ENCODE data around the gene SLC6A3.
"Not testable (repeated sequence)": the region's sequence is repeated elsewhere in the genome, so short reads cannot be mapped to it uniquely, and the experiment has no call there.

SLC6A3 gene

DNA sequence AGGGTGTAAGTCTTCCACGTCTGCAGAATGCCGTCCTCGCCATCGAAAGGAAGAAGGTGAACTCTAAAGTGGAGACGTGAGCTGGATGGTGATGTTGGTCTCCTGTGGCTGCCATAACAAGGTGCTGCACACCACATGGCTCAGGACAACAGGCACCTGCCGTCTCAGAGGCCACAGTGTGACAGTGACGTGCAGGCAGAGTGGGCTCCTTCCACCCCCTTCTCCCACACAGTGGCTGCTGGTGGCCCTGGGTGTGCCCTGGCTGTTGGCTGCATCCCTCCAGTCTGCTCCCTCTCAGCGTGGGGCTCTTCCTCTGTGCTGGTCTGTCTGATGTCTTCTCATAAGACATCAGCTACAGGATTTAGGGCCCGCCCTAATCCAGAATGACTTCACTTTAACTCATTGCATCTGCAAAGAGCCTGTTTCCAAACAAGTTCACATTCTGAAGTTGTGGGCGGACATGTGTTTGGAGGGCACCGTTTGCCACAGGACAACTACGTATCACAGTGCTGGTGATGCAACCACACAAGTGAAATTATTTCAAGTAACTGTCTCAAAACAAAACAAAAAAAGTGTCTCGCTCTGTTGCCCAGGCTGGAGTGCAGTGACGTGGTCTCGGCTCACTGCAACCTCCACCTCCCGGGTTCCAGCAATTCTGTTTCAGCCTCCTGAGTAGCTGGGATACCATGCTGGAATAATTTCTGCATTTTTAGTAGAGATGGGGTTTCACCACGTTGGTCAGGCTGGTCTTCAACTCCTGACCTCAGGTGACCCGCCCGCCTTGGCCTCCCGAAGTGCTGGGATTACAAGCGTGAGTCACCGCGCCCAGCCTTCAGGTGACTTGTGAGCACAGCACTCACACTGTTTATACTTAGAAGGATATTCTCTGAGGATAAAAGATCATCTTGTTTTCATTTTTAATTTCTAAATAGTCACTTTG, 69.1 kb downstream of the SLC6A3 start:
- Mint-ChIP-seq H3K27ac (no peak overlapping the region), H3K27me3 (peaks cover 47% of the 10 kb centered on the region), H3K4me1 (ENCODE audit: low read depth) (peaks cover 11% of the 10 kb centered on the region), H3K4me3 (no peak overlapping the region), H3K36me3 (ENCODE audit: low read depth) (no peaks in the 10 kb centered on the region), H3K9me3 (no peaks in the 10 kb centered on the region)
- intact Hi-C loops (cut with micrococcal nuclease), result no loop called here

DNA sequence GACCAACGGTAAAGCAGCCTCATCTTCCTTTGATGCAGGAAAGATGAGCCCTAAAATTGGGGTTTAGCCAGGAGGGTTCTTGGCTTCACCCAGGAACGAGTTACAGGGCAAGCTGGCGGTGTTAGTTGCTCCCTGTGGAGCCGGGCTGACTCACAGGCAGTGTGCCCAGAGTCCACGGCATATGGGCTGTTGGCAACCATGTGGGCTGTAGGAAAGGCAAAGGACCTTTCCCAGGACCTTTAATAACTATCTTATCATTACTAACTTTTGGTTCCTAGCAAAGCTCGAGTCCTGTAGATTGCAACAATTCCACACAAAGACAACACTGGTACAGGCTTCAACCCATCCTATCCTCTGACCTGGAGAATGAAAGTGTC, 70.6 kb downstream of the SLC6A3 start:
- Mint-ChIP-seq H3K27me3 (peaks cover 34% of the 10 kb centered on the region), H3K4me1 (ENCODE audit: low read depth) (peaks cover 12% of the 10 kb centered on the region), H3K27ac (no peak overlapping the region), H3K9me3 (no peaks in the 10 kb centered on the region), H3K36me3 (ENCODE audit: low read depth) (no peaks in the 10 kb centered on the region), H3K4me3 (no peak overlapping the region)
- intact Hi-C loops (cut with micrococcal nuclease), result no loop called here

DNA sequence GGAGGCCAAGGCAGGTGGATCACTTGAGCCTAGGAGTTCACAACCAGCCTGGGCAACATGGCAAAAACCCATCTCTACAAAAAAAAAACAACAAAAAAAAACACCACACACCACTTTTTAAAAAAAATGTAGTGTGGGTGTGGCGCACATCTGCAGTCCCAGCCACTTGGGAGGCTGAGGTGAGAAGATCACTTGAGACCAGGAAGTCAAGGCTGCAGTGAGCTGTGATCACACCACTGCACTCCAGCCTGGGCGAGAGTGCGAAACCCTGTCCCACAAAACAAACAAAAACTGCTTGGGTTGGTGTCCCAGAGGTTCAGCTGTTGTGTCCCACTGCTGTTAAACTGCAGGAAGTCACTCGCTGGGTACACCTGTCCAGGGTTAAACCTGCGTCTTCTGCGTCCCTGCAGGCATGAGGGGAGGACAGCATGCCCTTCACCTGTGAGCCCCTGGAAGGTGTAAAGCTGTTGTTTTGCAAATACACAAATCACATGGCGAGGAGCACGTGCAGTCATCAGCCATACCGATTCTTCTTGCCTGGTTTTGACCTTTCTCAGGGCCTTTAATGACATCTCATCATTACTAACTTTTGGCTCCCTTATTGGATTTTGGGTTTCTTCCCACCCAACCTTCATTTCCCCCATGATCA, 71.1 kb downstream of the SLC6A3 start:
- Mint-ChIP-seq H3K4me1 (ENCODE audit: low read depth) (peaks cover 12% of the 10 kb centered on the region), H3K27me3 (peaks cover 34% of the 10 kb centered on the region)
- intact Hi-C loops (cut with micrococcal nuclease), result no loop called here

DNA sequence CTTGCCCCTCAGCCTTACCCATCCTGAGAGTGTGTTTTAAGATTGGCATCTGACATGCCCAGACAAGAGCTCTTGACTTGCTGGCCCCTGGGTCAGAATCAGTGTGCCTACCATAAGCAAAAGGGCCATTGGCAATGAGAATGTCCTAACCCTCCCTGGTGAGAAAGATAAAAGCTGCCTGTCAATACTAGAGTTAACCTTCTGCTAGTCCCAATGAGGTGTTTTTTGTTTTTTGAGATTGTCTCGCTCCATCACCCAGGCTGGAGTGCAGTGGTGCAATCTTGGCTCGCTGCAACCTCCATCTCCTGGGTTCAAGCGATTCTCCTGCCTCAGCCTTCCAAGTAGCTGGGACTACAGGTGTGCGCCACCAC, 73.3 kb downstream of the SLC6A3 start:
- H3K9me3 Mint-ChIP-seq; H3K36me3 Mint-ChIP-seq (ENCODE audit: low read depth); H3K27ac Mint-ChIP-seq; H3K4me3 Mint-ChIP-seq; intact Hi-C loops (cut with micrococcal nuclease): not testable (repeated sequence)
- Mint-ChIP-seq H3K4me1 (ENCODE audit: low read depth) (peaks cover 12% of the 10 kb centered on the region), H3K27me3 (peaks cover 29% of the 10 kb centered on the region)

More for the DNA sequence above, 71.1 kb downstream of the SLC6A3 start:
- Mint-ChIP-seq H3K36me3 (ENCODE audit: low read depth) (no peaks in the 10 kb centered on the region), H3K27ac (no peak overlapping the region), H3K9me3 (no peaks in the 10 kb centered on the region), H3K4me3 (no peak overlapping the region)

DNA sequence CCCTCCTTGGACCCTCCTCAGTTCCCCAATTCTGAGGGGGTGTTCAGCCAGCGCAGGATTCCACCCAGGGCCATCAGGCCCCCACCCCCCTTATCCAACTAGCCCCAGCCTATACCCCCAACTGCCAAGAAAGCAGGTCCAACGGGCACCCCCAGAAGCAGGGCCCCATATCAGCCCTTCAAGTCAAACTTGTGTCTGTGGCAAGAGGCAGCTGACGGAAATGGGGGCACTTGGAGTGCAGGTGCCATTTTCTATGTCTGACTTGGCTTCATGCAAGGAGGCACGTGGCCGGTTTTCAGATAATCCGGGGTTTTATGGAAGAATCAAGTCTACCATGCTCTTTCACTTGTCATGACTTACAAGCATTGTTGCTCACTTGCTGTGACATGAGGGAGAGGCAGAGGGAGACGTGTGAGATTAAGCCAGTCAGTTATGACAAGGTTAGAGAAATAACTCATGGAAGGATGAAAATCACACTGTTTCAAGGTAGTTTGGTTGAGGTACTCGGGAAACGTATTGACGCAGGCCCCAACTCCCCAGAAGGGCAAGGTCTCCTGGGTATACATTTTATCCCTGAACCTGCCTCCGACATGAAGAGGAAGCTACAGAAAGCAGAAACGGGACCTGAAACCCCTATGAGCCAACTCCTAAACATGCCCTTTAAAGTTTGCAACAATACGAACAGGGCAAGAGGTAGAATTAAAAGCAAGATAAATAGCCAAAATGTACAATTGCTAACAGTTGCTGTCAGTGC, 73.8 kb downstream of the SLC6A3 start:
- H3K4me3 Mint-ChIP-seq, result no peak overlapping the region
- H3K4me1 Mint-ChIP-seq (ENCODE audit: low read depth), result peaks cover 12% of the 10 kb centered on the region
- no peak overlapping the region for H3K27ac Mint-ChIP-seq
- H3K27me3 Mint-ChIP-seq, result peaks cover 30% of the 10 kb centered on the region
- no peaks in the 10 kb centered on the region for H3K9me3 Mint-ChIP-seq
- H3K36me3 Mint-ChIP-seq (ENCODE audit: low read depth), result no peaks in the 10 kb centered on the region
- intact Hi-C loops (cut with micrococcal nuclease), result no loop called here

DNA sequence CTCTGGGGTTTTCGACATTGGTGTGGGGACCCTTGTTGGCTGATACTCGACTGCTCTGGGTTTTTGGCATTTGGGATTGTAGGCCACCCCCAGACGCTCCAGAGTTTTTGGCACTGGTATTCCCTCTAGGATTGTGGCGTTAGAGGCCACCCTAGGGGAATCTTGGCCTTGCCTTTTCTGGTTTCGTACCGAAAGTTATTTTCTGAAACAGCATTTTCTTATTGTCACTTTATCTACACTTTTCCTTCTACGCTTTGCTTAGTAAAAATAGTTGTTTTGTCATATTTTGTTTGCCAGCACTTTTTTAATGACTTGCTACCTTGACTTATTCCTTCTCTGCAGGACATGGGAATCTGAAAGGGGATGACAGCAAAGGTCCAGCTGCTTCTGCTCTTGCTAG, 75.2 kb downstream of the SLC6A3 start:
- H3K9me3 Mint-ChIP-seq, result no peaks in the 10 kb centered on the region
- H3K4me1 Mint-ChIP-seq (ENCODE audit: low read depth), result peaks cover 12% of the 10 kb centered on the region
- H3K27me3 Mint-ChIP-seq, result peaks cover 27% of the 10 kb centered on the region
- no peak overlapping the region for H3K4me3 Mint-ChIP-seq
- H3K27ac Mint-ChIP-seq, result no peak overlapping the region
- no peaks in the 10 kb centered on the region for H3K36me3 Mint-ChIP-seq (ENCODE audit: low read depth)
- intact Hi-C loops (cut with micrococcal nuclease), result no loop called here

DNA sequence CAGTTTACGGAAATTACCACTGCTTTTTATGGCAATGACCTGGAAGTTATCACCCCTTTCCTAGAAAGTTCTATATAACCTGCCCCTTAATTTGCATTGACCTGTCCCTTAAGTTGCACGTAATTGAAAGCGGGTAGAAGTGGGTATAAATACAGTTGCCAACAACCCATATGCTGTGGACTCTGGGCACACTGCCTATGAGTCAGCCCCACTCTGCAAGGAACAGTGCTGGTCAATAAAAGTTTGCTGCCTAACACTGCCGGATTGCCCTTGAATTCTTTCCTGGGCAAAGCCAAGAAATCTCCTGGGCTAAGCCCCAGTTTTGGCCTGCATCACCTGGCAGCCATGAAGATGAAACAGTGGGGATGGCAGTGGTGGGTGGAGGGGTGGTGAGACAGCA, 76.5 kb downstream of the SLC6A3 start:
- Mint-ChIP-seq H3K4me1 (ENCODE audit: low read depth) (peaks cover 12% of the 10 kb centered on the region), H3K36me3 (ENCODE audit: low read depth) (no peaks in the 10 kb centered on the region), H3K27ac (no peak overlapping the region), H3K4me3 (no peak overlapping the region), H3K27me3 (peaks cover 30% of the 10 kb centered on the region), H3K9me3 (no peaks in the 10 kb centered on the region)
- intact Hi-C loops (cut with micrococcal nuclease), result no loop called here

DNA sequence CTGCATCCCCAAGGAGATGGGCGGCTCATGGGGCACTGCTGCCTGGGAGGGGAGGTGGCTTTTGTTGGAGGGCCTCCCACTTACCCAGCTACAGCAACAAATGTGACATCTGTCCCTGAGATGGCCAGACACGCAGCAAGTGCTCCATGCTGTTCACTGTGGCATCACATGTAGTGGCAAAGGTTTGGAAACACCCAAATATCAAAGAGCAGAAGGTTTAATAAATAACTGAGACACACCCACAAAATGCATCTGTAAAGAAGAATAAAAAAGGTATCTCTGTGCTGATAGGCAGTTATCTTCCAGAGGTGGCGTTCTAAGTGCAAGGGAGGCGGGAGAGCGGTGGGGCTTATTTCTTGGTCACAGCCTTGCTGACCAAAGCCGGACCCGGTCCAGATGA, 77.0 kb downstream of the SLC6A3 start:
- Mint-ChIP-seq H3K4me1 (ENCODE audit: low read depth) (peaks cover 12% of the 10 kb centered on the region), H3K4me3 (no peak overlapping the region), H3K27ac (no peak overlapping the region), H3K9me3 (no peaks in the 10 kb centered on the region), H3K27me3 (peaks cover 35% of the 10 kb centered on the region), H3K36me3 (ENCODE audit: low read depth) (no peaks in the 10 kb centered on the region)
- intact Hi-C loops (cut with micrococcal nuclease), result no loop called here

DNA sequence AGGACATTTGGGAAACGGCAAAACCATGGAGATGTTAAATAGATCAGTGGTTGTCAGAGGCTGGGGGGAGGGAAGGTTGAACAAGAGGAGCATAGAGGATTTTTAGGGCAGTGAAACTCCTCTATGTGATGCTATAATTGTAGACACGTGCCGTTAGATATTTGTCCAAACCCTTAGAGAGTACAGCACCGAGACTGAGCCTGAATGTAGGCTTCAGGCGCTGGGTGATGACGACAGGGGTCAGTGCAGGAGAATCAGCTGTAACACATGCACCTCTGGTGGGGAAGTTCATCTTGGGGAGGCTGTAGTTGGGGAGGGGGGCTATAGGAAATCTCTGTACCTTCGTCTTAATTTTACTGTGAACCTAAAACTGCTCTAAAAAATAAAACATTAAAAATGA, 78.1 kb downstream of the SLC6A3 start:
- H3K36me3 Mint-ChIP-seq (ENCODE audit: low read depth), result no peaks in the 10 kb centered on the region
- H3K9me3 Mint-ChIP-seq, result no peaks in the 10 kb centered on the region
- H3K27ac Mint-ChIP-seq, result no peak overlapping the region
- no peak overlapping the region for H3K4me3 Mint-ChIP-seq
- peaks cover 33% of the 10 kb centered on the region for H3K27me3 Mint-ChIP-seq
- H3K4me1 Mint-ChIP-seq (ENCODE audit: low read depth), result peaks cover 11% of the 10 kb centered on the region
- intact Hi-C loops (cut with micrococcal nuclease), result no loop called here

DNA sequence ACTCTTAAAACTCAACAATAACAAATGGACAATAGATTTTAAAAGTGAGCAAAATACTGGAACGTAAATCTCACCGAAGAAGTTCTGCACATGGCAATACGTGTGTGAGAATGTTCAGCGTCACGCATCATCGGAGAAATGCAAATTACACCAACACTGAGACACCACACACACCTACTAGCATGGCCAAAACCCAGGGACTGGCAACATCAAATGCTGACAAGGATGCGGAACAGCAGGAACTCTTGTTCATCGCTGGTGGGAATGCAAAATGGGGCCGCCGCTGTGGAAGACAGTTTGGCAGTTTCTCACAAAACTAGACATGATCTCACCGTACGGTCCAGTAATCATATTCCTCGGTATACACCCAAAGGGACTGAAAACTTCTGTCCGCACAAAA, 78.7 kb downstream of the SLC6A3 start:
- Mint-ChIP-seq H3K4me1 (ENCODE audit: low read depth) (peaks cover 4% of the 10 kb centered on the region), H3K9me3 (no peaks in the 10 kb centered on the region), H3K27ac (no peak overlapping the region), H3K4me3 (no peak overlapping the region), H3K36me3 (ENCODE audit: low read depth) (no peaks in the 10 kb centered on the region), H3K27me3 (peaks cover 34% of the 10 kb centered on the region)
- intact Hi-C loops (cut with micrococcal nuclease), result no loop called here

DNA sequence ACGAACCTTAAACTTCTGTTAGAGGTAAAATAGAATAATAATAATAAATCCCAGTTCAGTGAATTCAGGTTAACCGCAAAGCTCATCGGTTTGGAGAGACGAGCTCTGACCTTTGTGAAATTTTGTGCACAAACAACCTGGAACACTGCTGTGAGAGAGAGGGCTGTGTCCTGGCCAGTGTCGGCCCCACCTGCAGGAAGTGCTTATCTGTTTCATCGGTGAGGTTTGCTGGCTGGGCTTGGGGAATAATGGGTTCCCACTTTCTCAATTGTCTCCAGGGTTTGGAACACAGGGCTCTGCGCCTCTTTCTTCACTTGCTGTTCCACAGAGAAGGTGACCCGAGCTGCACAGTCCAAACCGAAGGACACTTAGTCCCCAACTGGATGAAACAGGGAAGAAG, 81.0 kb downstream of the SLC6A3 start:
- no peaks in the 10 kb centered on the region for H3K9me3 Mint-ChIP-seq
- no peak overlapping the region for H3K4me3 Mint-ChIP-seq
- peaks cover 38% of the 10 kb centered on the region for H3K27me3 Mint-ChIP-seq
- H3K36me3 Mint-ChIP-seq (ENCODE audit: low read depth), result no peaks in the 10 kb centered on the region
- H3K4me1 Mint-ChIP-seq (ENCODE audit: low read depth), result no peaks in the 10 kb centered on the region
- H3K27ac Mint-ChIP-seq, result no peak overlapping the region
- intact Hi-C loops (cut with micrococcal nuclease), result no loop called here

DNA sequence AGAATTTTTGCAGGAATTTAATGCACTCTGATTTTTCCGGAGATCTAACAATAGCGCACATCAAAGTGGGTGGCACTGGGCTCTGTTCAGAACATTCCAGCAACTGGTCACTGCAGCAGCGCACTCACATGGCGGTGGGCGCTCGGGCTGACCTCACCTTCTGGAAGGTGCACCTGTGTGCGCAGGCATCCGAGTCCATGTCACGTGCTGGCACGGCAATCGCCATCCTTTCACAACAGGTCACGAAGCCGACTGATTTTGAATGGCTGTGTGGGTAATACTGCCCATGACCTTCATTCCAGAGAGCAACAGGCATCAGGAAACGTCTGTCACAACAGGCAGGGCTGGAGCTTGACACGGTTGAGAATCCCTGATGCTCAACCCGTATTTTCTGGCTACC, 81.7 kb downstream of the SLC6A3 start:
- no peak overlapping the region for H3K27ac Mint-ChIP-seq
- no peak overlapping the region for H3K4me3 Mint-ChIP-seq
- peaks cover 42% of the 10 kb centered on the region for H3K27me3 Mint-ChIP-seq
- H3K4me1 Mint-ChIP-seq (ENCODE audit: low read depth), result no peaks in the 10 kb centered on the region
- intact Hi-C loops (cut with micrococcal nuclease), result no loop called here
- no peaks in the 10 kb centered on the region for H3K36me3 Mint-ChIP-seq (ENCODE audit: low read depth)
- H3K9me3 Mint-ChIP-seq, result no peaks in the 10 kb centered on the region

DNA sequence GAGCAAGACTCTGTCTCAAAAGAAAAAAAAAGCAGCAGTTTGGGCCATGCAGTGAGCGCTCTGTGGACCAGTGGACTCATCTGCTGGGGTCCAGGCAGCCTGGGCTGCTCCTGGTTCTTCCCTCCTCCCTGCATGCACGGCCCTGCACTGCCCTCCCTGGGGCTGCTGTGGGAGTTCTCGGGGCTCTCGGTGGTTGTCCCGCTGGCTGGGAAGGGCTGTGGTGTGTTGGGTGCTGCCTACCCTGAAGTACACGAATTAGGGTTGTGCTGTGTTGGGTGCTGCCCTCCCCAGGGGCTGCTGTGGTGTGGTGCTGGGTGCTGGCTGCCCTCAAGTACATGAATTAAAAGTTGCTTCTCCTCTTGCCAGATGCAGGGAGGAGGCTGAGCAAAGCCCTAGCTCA, 82.1 kb downstream of the SLC6A3 start:
- intact Hi-C loops (cut with micrococcal nuclease), result no loop called here
- no peak overlapping the region for H3K4me3 Mint-ChIP-seq
- no peak overlapping the region for H3K27ac Mint-ChIP-seq
- H3K27me3 Mint-ChIP-seq, result peaks cover 45% of the 10 kb centered on the region
- H3K4me1 Mint-ChIP-seq (ENCODE audit: low read depth), result no peaks in the 10 kb centered on the region
- no peaks in the 10 kb centered on the region for H3K36me3 Mint-ChIP-seq (ENCODE audit: low read depth)
- H3K9me3 Mint-ChIP-seq, result no peaks in the 10 kb centered on the region
